Muscle of arm (tissue), 14 donors: Measurements from ENCODE around the gene NUB1. TPM values are rescaled to one million over a fixed set of nuclear protein-coding genes. Genes with fewer than 3 reads are reported as not detected.
A peak's percentile ranks its signal among the peaks of the same experiment; 100 is the strongest.
"Not testable (repeated sequence)": the region's sequence is repeated elsewhere in the genome, so short reads cannot be mapped to it uniquely, and the experiment has no call there.

Experiments
- DNase-seq: peaks from one replicate; pipeline ENCODE4 v3.0.0-alpha.2; 2013
- long read RNA-seq, 11 donors: transcript quantifications; one replicate each; lab custom pipeline, GENCODE V29; 2026
- polyA plus RNA-seq, 12 donors: library from polyadenylated mRNA; unstranded; fragments of 120-200 nt; gene quantifications; one replicate each; pipeline ENCODE4 v1.2.1, GENCODE V29; 2013; ENCODE audit not compliant: insufficient read length in 12 of 12

The NUB1 gene
- 10 to 100 TPM in 11 of 12 donors, not detected in 1; 31.4 to 76.1 (median 40.6) TPM for polyA plus RNA-seq
- long read RNA-seq, donor 1, partial matches to known transcripts = 5 of 9 reads
- long read RNA-seq, donor 1, other reads (novel, unspliced or antisense) = 0 of 9 reads
- long read RNA-seq, donor 2, partial matches to known transcripts = 0 of 5 reads
- long read RNA-seq, donor 2, other reads (novel, unspliced or antisense) = 0 of 5 reads
- long read RNA-seq, donor 3 = 0 reads
- long read RNA-seq, donor 4 = 0 reads
- long read RNA-seq, donor 5, partial matches to known transcripts = 0 of 8 reads
- long read RNA-seq, donor 5, other reads (novel, unspliced or antisense) = 0 of 8 reads
- long read RNA-seq, donor 6, partial matches to known transcripts = 0 of 3 reads
- long read RNA-seq, donor 6, other reads (novel, unspliced or antisense) = 0 of 3 reads
- long read RNA-seq, donor 7, partial matches to known transcripts = 0 of 1 reads
- long read RNA-seq, donor 7, other reads (novel, unspliced or antisense) = 0 of 1 reads
- long read RNA-seq, donor 8, partial matches to known transcripts = 13 of 17 reads
- long read RNA-seq, donor 8, other reads (novel, unspliced or antisense) = 0 of 17 reads
- long read RNA-seq, donor 9 = 0 reads
- long read RNA-seq, donor 10, partial matches to known transcripts = 0 of 2 reads
- long read RNA-seq, donor 10, other reads (novel, unspliced or antisense) = 0 of 2 reads
- long read RNA-seq, donor 11, partial matches to known transcripts = 0 of 1 reads
- long read RNA-seq, donor 11, other reads (novel, unspliced or antisense) = 0 of 1 reads

- DNase-seq = peak; percentile 86
These were observed at the start of gene NUB1 for GRCh38 chr7:151341357-151342101. Gene NUB1 (plus strand): TSS chr7:151341812. CDS start chr7:151345350, 3,538 bp downstream.

- DNase-seq = no peak
These were observed 48.8 kb upstream of the NUB1 start for GRCh38 chr7:151292850-151293249.

- DNase-seq = no peak
These were observed 45.2 kb upstream of the NUB1 start for GRCh38 chr7:151296202-151296992.

GRCh38 chr7:151298765-151299164, 42.8 kb upstream of the NUB1 start:
- DNase-seq = no peak

GRCh38 chr7:151299530-151299929, 42.1 kb upstream of the NUB1 start:
- DNase-seq = no peak

GRCh38 chr7:151299940-151300645, 41.5 kb upstream of the NUB1 start:
- no peak for DNase-seq

- no peak for DNase-seq
These were observed 39.8 kb upstream of the NUB1 start for GRCh38 chr7:151301471-151302462.

- DNase-seq = not testable (repeated sequence)
These were observed 37.4 kb upstream of the NUB1 start for GRCh38 chr7:151304251-151304650.

- no peak for DNase-seq
These were observed 36.8 kb upstream of the NUB1 start for GRCh38 chr7:151304856-151305255.

GRCh38 chr7:151306374-151306773, 35.2 kb upstream of the NUB1 start:
- no peak for DNase-seq

- no peak for DNase-seq
These were observed 34.8 kb upstream of the NUB1 start for GRCh38 chr7:151306860-151307259.

GRCh38 chr7:151307536-151307935, 34.1 kb upstream of the NUB1 start:
- DNase-seq = no peak

- DNase-seq = no peak
These were observed 33.4 kb upstream of the NUB1 start for GRCh38 chr7:151308256-151308655.

GRCh38 chr7:151308791-151309190, 32.8 kb upstream of the NUB1 start:
- DNase-seq = no peak

- DNase-seq = no peak
These were observed 32.3 kb upstream of the NUB1 start for GRCh38 chr7:151309311-151309710.

GRCh38 chr7:151310578-151310977, 31.0 kb upstream of the NUB1 start:
- no peak for DNase-seq

- no peak for DNase-seq
These were observed 30.2 kb upstream of the NUB1 start for GRCh38 chr7:151311294-151311864.

GRCh38 chr7:151312356-151312755, 29.3 kb upstream of the NUB1 start:
- DNase-seq = no peak
